Smooth muscle cell (in vitro differentiated cells): ENCODE measurements around the gene PARVB. TPM values are rescaled to one million over a fixed set of nuclear protein-coding genes. Genes with fewer than 3 reads are reported as not detected.
A peak's percentile ranks its signal among the peaks of the same experiment; 100 is the strongest.

Source experiments
- DNase-seq: peaks from one replicate; lab custom pipeline; 2025; ENCODE audit not compliant: unreplicated experiment; lab: John Stamatoyannopoulos, UW
- H2AFZ ChIP-seq: fragments of 200-600 bp; sonication (generic); 2 replicates; pipeline ENCODE4 v1.6.0; 2016; ENCODE audit warnings: antibody characterized with exemption, low read depth, mild to moderate bottlenecking
- H3F3A ChIP-seq: fragments of 200-600 bp; sonication (generic); 2 replicates; pipeline ENCODE4 v1.6.0; 2017; ENCODE audit warnings: antibody characterized with exemption, low read depth
- H3K27ac ChIP-seq: fragments of 200-600 bp; sonication (generic); 2 replicates; pipeline ENCODE4 v1.5.1; 2016; ENCODE audit warnings: low read depth, mild to moderate bottlenecking
- H3K27me3 ChIP-seq: fragments of 200-600 bp; sonication (generic); 2 replicates; pipeline ENCODE4 v1.6.1; 2016; ENCODE audit warnings: low read depth, mild to moderate bottlenecking
- H3K36me3 ChIP-seq: fragments of 200-600 bp; sonication (generic); 2 replicates; pipeline ENCODE4 v1.5.1; 2016; ENCODE audit warnings: low read depth
- H3K4me1 ChIP-seq: fragments of 200-600 bp; sonication (generic); 2 replicates; pipeline ENCODE4 v1.5.1; 2016; ENCODE audit warnings: low read depth
- H3K4me2 ChIP-seq: fragments of 200-600 bp; sonication (generic); 2 replicates; pipeline ENCODE4 v1.6.0; 2016; ENCODE audit warnings: mild to moderate bottlenecking
- H3K4me3 ChIP-seq: fragments of 200-600 bp; sonication (generic); 2 replicates; pipeline ENCODE4 v1.5.1; 2016; ENCODE audit warnings: mild to moderate bottlenecking
- H3K79me2 ChIP-seq: fragments of 200-600 bp; sonication (generic); 2 replicates; pipeline ENCODE4 v1.6.0; 2016; ENCODE audit warnings: low read depth, mild to moderate bottlenecking
- H3K9ac ChIP-seq: fragments of 200-600 bp; sonication (generic); 2 replicates; pipeline ENCODE4 v1.6.0; 2016; ENCODE audit warnings: low read depth
- H3K9me3 ChIP-seq: fragments of 200-600 bp; sonication (generic); replicated peaks from 2 replicates; pipeline ENCODE4 v1.5.1; 2016; ENCODE audit warnings: low read depth
- H4K20me1 ChIP-seq: fragments of 200-600 bp; sonication (generic); 2 replicates; pipeline ENCODE4 v1.6.0; 2016; ENCODE audit warnings: low read depth
- WGBS: methylation state at CpG from one replicate; pipeline ENCODE4 v1.1.7; 2016; ENCODE audit warnings: low lambda C conversion rate; 5-methylcytosine and 5-hydroxymethylcytosine counted together
- polyA plus RNA-seq: library from polyadenylated mRNA; unstranded; fragments of >200 nt; fragmentation: Nextera tagmentation; extraction: Ambion mirVana; gene quantifications from 2 replicates; pipeline ENCODE4 v1.2.1, GENCODE V29; 2016
- total RNA-seq: library from RNA; depleted of rRNA; stranded (reverse); fragments of >200 nt; gene quantifications from 2 replicates; pipeline ENCODE4 v1.2.3, GENCODE V29; 2014
- TF ChIP-seq, protein P1 (sequence below): fragments of 200-600 bp; sonication (generic); IDR thresholded peaks from 2 replicates; pipeline ENCODE4 v1.5.1; 2017; ENCODE audit warnings: borderline replicate concordance, mild to moderate bottlenecking, antibody characterized with exemption; ENCODE audit not compliant: insufficient read depth, poor library complexity, severe bottlenecking

PARVB gene
- total and polyA plus RNA-seq, 2 experiments from 2014 or later, result 35.1 to 36.6 TPM

GRCh38 chr22:44019846-44020245 is 4.3 kb upstream of the PARVB start:
- Histone ChIP-seq H3K9ac (no peak overlapping the region), H3K27me3 (no peaks in the 10 kb centered on the region), H3K79me2 (no peaks in the 10 kb centered on the region), H3K36me3 (no peaks in the 10 kb centered on the region), H4K20me1 (no peaks in the 10 kb centered on the region), H3K9me3 (no peaks in the 10 kb centered on the region), H3K4me1 (peaks cover 5% of the 10 kb centered on the region), H3K27ac (no peak overlapping the region), H3K4me2 (no peak overlapping the region), H2AFZ (no peak overlapping the region), H3K4me3 (no peak overlapping the region), H3F3A (peaks cover 8% of the 10 kb centered on the region)
- TF ChIP-seq, protein P1, sequence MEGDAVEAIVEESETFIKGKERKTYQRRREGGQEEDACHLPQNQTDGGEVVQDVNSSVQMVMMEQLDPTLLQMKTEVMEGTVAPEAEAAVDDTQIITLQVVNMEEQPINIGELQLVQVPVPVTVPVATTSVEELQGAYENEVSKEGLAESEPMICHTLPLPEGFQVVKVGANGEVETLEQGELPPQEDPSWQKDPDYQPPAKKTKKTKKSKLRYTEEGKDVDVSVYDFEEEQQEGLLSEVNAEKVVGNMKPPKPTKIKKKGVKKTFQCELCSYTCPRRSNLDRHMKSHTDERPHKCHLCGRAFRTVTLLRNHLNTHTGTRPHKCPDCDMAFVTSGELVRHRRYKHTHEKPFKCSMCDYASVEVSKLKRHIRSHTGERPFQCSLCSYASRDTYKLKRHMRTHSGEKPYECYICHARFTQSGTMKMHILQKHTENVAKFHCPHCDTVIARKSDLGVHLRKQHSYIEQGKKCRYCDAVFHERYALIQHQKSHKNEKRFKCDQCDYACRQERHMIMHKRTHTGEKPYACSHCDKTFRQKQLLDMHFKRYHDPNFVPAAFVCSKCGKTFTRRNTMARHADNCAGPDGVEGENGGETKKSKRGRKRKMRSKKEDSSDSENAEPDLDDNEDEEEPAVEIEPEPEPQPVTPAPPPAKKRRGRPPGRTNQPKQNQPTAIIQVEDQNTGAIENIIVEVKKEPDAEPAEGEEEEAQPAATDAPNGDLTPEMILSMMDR, result no peak
- 82% methylated on average over 5 of the region's 5 CpGs for WGBS
- no peak for DNase-seq

DNA sequence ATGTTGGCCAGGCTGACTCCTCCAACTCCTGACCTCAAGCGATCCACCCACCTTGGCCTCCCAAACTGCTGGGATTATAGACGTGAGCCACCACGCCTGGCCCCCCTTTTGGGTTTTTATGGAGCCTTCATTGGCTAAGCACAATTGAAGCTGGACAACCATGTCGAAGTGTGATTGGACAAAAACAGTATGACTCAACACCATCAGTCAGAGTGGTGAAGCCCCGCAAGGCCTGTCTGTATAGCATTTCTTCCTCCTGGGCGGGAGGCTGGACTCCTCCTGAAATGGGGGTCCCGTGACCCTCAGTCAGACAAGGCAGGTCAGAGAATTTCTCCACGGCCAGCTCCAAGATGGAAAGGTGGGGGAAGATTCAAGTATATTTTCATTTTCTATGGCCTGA is 3.1 kb upstream of the PARVB start:
- TF ChIP-seq, protein P1, result no peak
- no peak for DNase-seq
- H3K9me3 ChIP-seq, result no peaks in the 10 kb centered on the region
- H3K27ac ChIP-seq, result peak overlapping the region; percentile 88
- peaks cover 8% of the 10 kb centered on the region for H3F3A ChIP-seq
- H3K27me3 ChIP-seq, result no peaks in the 10 kb centered on the region
- WGBS, result 80% methylated on average over 8 of the region's 8 CpGs
- H4K20me1 ChIP-seq, result no peaks in the 10 kb centered on the region
- H3K36me3 ChIP-seq, result no peaks in the 10 kb centered on the region
- H2AFZ ChIP-seq, result no peak overlapping the region
- no peak overlapping the region for H3K4me3 ChIP-seq
- H3K79me2 ChIP-seq, result no peaks in the 10 kb centered on the region
- H3K4me1 ChIP-seq, result peaks cover 5% of the 10 kb centered on the region
- H3K9ac ChIP-seq, result peak overlapping the region; percentile 25
- H3K4me2 ChIP-seq, result peak overlapping the region; percentile 32

DNA sequence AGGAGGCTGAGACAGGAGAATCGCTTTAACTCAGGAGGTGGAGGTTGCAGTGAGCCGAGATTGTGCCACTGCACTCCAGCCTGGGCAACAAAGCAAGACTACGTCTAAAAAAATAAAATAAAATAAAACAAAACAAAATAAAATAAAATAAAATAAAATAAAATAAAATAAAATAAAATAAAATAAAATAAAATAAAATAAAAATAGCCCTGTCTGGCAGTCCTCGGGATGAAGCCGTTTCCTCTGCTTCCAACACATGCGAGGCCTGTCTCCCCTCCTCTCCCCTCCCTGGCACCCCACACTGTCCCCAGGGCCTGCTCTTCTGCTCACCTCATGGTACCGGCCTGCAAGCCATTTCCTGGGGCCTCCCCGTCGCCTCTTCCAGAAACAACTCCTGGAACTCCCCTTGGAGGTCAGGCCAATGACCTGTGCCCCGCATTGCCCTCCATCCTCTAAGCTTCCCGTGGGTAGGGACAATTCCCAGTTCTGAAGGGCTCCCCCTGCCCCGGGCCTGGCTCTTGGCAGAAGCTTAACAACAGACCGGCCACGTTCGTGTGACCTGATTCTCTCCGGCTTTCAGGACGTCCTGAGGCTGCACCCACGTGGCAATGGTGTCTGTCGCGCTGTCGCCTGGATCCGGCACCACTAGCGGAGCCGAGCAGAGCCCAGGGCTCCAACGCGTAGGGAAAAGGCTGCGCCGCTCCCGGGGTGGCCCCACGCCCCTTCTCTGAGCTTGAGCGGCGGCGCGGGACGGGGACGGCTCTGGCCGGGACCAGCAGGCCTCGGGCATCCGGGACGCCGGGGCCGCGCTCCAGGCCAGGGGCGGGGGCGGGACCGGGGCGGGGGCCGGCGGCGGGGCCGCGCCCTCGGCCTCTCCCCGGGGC is 456 bp upstream of the PARVB start:
- H3K36me3 ChIP-seq, result no peaks in the 10 kb centered on the region
- H3K27me3 ChIP-seq, result no peaks in the 10 kb centered on the region
- H4K20me1 ChIP-seq, result no peaks in the 10 kb centered on the region
- no peak for DNase-seq
- H2AFZ ChIP-seq, result peak overlapping the region; percentile 97
- H3F3A ChIP-seq, result peaks cover 8% of the 10 kb centered on the region
- TF ChIP-seq, protein P1, result no peak
- H3K27ac ChIP-seq, result peak overlapping the region; percentile 71
- H3K9ac ChIP-seq, result peak overlapping the region; percentile 87
- H3K4me2 ChIP-seq, result peak overlapping the region; percentile 98
- no peaks in the 10 kb centered on the region for H3K9me3 ChIP-seq
- 17% methylated on average over 40 of the region's 54 CpGs for WGBS
- H3K4me3 ChIP-seq, result peak overlapping the region; percentile 64
- H3K79me2 ChIP-seq, result peaks cover 4% of the 10 kb centered on the region
- peaks cover 5% of the 10 kb centered on the region for H3K4me1 ChIP-seq
